Uterus (tissue), 2 donors: ENCODE results near the gene MTFR2.

Source experiments
- POLR2A ChIP-seq, 2 donors: fragments of 450-650 bp; IDR thresholded peaks; one replicate each; pipeline ENCODE4 v1.6.1; 2016; ENCODE audit warnings: antibody characterized with exemption in 2 of 2, mild to moderate bottlenecking in 1 of 2, moderate library complexity in 1 of 2
- TF ChIP-seq, protein P1 (sequence below), 4 experiments: fragments of 200-600 bp in 2 of 4; fragments of 450-650 bp in 2 of 4; sonication (generic) in 2 of 4; IDR thresholded peaks; one replicate each; pipeline ENCODE4 v1.5.1; 2016 to 2019; ENCODE audit warnings: antibody characterized with exemption in 4 of 4, mild to moderate bottlenecking in 2 of 4, moderate library complexity in 1 of 4

DNA sequence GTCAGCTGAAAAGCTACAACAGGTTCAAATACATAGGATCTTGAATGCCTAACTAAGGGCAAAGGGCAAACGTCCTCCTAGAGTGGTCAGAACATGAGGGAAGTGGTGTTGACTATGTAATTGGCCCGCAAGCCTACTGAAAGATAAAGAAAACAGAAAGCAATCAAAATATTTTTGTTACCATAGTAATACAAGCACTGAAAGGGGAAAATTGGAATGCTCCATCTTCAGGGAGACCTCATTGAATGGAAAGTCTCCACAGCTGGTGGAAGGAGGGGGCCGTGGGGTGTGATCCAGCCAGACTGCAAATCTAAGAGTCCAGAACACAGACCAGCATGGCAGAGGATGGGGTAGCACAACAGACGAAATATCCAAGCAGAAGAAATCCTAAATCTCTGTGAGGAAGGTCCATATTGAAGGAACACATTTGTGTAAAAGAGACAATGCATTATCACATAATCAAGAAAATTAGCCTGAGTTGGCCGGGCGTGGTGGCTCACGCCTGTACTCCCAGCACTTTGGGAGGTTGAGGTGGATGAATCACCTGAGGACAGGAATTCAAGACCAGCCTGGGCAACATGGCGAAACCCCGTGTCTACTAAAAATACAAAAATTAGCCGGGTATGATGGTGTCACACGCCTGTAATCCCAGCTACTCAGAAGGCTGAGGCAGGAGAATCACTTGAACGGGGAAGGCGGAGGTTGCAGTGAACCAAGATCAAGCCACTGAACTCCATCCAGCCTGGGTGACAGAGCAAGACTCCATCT is 39.5 kb downstream of the MTFR2 start:
- TF ChIP-seq, protein P1, sequence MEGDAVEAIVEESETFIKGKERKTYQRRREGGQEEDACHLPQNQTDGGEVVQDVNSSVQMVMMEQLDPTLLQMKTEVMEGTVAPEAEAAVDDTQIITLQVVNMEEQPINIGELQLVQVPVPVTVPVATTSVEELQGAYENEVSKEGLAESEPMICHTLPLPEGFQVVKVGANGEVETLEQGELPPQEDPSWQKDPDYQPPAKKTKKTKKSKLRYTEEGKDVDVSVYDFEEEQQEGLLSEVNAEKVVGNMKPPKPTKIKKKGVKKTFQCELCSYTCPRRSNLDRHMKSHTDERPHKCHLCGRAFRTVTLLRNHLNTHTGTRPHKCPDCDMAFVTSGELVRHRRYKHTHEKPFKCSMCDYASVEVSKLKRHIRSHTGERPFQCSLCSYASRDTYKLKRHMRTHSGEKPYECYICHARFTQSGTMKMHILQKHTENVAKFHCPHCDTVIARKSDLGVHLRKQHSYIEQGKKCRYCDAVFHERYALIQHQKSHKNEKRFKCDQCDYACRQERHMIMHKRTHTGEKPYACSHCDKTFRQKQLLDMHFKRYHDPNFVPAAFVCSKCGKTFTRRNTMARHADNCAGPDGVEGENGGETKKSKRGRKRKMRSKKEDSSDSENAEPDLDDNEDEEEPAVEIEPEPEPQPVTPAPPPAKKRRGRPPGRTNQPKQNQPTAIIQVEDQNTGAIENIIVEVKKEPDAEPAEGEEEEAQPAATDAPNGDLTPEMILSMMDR (IDR thresholded peaks at IDR 0.05) = no peak
- TF ChIP-seq POLR2A (IDR thresholded peaks at IDR 0.05) = no peak
